SU-DHL-6 (cell line): ENCODE data around the gene HOXC11.

Source experiments
- H2AFZ ChIP-seq: fragments of 200-600 bp; sonication (generic); 2 replicates; pipeline ENCODE4 v1.6.1; 2014; ENCODE audit warnings: low read depth, mild to moderate bottlenecking, moderate library complexity, mixed read lengths, antibody characterized with exemption, low read length; ENCODE audit not compliant: severe bottlenecking
- H3F3A ChIP-seq: fragments of 200-600 bp; shearing (Covaris generic); 2 replicates; pipeline ENCODE4 v1.6.0; 2016; ENCODE audit warnings: antibody characterized with exemption, mild to moderate bottlenecking; ENCODE audit not compliant: insufficient read depth
- H3K27ac ChIP-seq: fragments of 200-600 bp; sonication (generic); 2 replicates; pipeline ENCODE4 v1.5.1; 2016; ENCODE audit warnings: low read depth, mild to moderate bottlenecking, low read length, moderate library complexity, mixed read lengths
- H3K27me3 ChIP-seq: fragments of 200-600 bp; sonication (generic), shearing (Covaris generic); 2 replicates; pipeline ENCODE4 v1.6.0; 2014; ENCODE audit warnings: mild to moderate bottlenecking, low read length
- H3K36me3 ChIP-seq: fragments of 200-600 bp; sonication (generic); 2 replicates; pipeline ENCODE4 v1.6.1; 2014; ENCODE audit warnings: mild to moderate bottlenecking, low read length, mixed read lengths
- H3K4me2 ChIP-seq: fragments of 300-600, 200-600 bp; shearing (Covaris generic), sonication (generic); 2 replicates; pipeline ENCODE4 v1.6.0; 2014; ENCODE audit warnings: low read length, low read depth, mild to moderate bottlenecking; ENCODE audit not compliant: poor library complexity, severe bottlenecking
- H3K4me3 ChIP-seq: fragments of 200-600 bp; sonication (generic); 2 replicates; pipeline ENCODE4 v1.5.1; 2014; ENCODE audit warnings: antibody characterized with exemption, low read length, mild to moderate bottlenecking, mixed read lengths; ENCODE audit not compliant: insufficient read depth, poor library complexity, severe bottlenecking
- H3K79me2 ChIP-seq: fragments of 200-600 bp; sonication (generic); 2 replicates; pipeline ENCODE4 v1.6.1; 2014; ENCODE audit warnings: mild to moderate bottlenecking, low read length, moderate library complexity; ENCODE audit not compliant: insufficient read depth
- H3K9ac ChIP-seq: fragments of 200-600 bp; sonication (generic); 2 replicates; pipeline ENCODE4 v1.7.0; 2014; ENCODE audit warnings: mild to moderate bottlenecking, low read length
- H3K9me2 ChIP-seq: fragments of 200-600 bp; sonication (generic); replicated peaks from 2 replicates; pipeline ENCODE4 v1.6.1; 2014; ENCODE audit warnings: low read length; ENCODE audit not compliant: insufficient read depth
- H3K9me3 ChIP-seq: fragments of 200-600 bp; sonication (generic); 2 replicates; pipeline ENCODE4 v1.6.1; 2014; ENCODE audit warnings: low read length, mixed read lengths; ENCODE audit not compliant: insufficient read depth
- H4K20me1 ChIP-seq: fragments of 200-600 bp; sonication (generic); 2 replicates; pipeline ENCODE4 v1.6.1; 2014; ENCODE audit warnings: low read depth, mild to moderate bottlenecking, antibody characterized with exemption, low read length, moderate library complexity, mixed read lengths
- EZH2phosphoT487 ChIP-seq: fragments of 200-600 bp; sonication (generic), shearing (Covaris generic); conservative IDR thresholded peaks from 2 replicates; pipeline ENCODE4 v1.6.1; 2018; ENCODE audit warnings: mild to moderate bottlenecking, antibody characterized with exemption, low read length, moderate library complexity, mixed read lengths
- TF ChIP-seq, protein P1 (sequence below): fragments of 200-600 bp; sonication (generic); IDR thresholded peaks from one replicate; pipeline ENCODE4 v1.5.1; 2017; ENCODE audit warnings: antibody characterized with exemption, mild to moderate bottlenecking, low read length, moderate library complexity; ENCODE audit not compliant: insufficient read depth, poor library complexity, severe bottlenecking

Gene HOXC11

DNA sequence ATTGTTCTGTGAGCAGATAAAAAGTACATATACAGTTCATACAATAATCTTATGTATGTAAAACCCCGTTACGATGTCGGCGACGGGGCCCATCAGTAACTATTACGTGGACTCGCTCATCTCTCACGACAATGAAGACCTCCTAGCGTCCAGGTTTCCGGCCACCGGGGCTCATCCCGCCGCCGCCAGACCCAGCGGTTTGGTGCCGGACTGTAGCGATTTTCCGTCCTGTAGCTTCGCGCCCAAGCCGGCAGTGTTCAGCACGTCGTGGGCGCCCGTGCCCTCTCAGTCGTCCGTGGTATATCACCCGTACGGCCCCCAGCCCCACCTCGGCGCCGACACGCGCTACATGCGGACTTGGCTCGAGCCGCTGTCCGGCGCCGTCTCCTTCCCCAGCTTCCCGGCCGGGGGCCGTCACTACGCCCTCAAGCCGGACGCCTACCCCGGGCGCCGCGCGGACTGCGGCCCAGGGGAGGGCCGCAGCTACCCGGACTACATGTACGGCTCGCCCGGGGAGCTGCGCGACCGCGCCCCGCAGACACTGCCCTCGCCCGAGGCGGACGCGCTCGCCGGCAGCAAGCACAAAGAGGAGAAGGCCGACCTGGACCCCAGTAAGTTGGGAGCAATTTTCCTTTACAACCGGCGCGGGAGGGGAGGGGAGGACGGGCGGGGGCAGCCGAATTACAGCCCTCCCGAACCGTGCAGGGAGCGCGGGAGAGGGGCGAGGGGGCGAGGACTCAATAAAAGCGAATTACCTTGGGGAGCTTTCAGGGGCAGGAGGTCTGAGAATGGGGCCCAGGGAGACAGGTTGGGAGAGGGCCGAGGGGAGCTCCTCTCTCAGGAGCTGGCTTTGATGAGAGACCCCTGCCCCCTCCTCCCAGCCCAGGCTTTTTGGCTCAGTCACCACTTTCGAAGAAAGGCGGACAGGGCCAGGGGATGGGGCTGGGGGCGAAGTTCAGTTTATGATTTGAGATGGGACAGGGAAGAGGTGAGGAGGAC lies 27.5 kb downstream of the HOXC11 start, which contains the start of gene HOXC9:
HOXC9 (plus strand) TSS at position 46 of the 999 bp plus-strand sequence; CDS start at position 74, 28 bp downstream.
- no peak for TF ChIP-seq EZH2phosphoT487
- Histone ChIP-seq H3K4me2 (no peak within 1 kb of the TSS), H3K4me3 (no peak within 1 kb of the TSS), H4K20me1 (no peaks in the 10 kb centered on the region), H3F3A (no peaks in the 10 kb centered on the region), H3K9ac (no peak within 1 kb of the TSS), H3K9me2 (no peaks in the 10 kb centered on the region), H3K27ac (no peak within 1 kb of the TSS), H2AFZ (no peak within 1 kb of the TSS), H3K79me2 (no peaks in the 10 kb centered on the region), H3K27me3 (no peaks in the 10 kb centered on the region), H3K36me3 (no peaks in the 10 kb centered on the region), H3K9me3 (no peaks in the 10 kb centered on the region)

DNA sequence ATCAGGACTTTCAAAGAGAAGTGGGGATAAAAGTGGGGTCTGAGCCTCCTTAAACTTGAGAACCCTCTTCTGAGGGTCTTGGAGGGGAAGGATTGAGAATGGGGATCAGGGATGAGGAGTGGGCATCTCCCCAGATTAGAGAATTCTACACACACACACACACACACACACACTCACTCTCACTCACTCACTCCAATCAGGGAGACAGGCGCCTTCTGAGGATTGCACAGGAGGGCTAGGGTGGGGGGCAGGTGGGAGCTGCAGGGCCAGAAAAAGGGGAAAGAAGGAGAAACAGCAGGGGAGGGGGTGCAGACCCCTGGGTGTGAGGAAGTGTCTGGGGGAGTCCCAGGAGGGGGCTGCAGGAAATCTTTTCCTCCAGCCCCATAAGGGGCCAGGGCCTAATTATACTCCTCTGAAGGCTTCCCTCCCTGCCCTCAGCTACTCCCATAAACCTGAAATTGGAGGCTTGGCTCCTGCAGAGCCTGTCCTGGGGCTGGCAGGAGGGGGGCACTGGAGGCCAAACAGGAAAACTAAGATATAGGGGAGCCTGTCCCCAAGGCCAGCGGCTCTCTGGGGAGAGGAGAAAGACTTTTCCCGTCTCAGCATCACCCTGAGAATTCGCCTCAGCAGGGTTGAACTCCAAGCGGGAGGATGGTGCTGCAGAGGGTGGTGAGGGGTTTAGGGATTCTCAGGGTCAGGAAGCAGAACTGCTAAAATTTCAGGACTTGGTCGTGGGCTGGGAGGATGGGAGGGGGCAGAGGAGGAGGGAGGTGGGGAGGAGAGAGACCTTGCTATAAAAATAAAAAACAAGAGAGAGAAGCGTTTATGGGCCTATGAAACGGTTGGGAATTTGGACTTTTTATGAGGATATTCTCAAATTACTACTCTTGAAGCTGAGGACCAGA lies 28.6 kb downstream of the HOXC11 start:
- H3K4me2 ChIP-seq, result no peak overlapping the region
- no peak overlapping the region for H3K9ac ChIP-seq
- no peaks in the 10 kb centered on the region for H3K9me3 ChIP-seq
- H3K27me3 ChIP-seq, result no peaks in the 10 kb centered on the region
- H2AFZ ChIP-seq, result no peak overlapping the region
- no peak overlapping the region for H3K27ac ChIP-seq
- no peaks in the 10 kb centered on the region for H4K20me1 ChIP-seq
- H3F3A ChIP-seq, result no peaks in the 10 kb centered on the region
- no peaks in the 10 kb centered on the region for H3K9me2 ChIP-seq
- H3K4me3 ChIP-seq, result no peak overlapping the region
- H3K79me2 ChIP-seq, result no peaks in the 10 kb centered on the region
- H3K36me3 ChIP-seq, result no peaks in the 10 kb centered on the region
- TF ChIP-seq, protein P1, sequence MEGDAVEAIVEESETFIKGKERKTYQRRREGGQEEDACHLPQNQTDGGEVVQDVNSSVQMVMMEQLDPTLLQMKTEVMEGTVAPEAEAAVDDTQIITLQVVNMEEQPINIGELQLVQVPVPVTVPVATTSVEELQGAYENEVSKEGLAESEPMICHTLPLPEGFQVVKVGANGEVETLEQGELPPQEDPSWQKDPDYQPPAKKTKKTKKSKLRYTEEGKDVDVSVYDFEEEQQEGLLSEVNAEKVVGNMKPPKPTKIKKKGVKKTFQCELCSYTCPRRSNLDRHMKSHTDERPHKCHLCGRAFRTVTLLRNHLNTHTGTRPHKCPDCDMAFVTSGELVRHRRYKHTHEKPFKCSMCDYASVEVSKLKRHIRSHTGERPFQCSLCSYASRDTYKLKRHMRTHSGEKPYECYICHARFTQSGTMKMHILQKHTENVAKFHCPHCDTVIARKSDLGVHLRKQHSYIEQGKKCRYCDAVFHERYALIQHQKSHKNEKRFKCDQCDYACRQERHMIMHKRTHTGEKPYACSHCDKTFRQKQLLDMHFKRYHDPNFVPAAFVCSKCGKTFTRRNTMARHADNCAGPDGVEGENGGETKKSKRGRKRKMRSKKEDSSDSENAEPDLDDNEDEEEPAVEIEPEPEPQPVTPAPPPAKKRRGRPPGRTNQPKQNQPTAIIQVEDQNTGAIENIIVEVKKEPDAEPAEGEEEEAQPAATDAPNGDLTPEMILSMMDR, result no peak
- no peak for TF ChIP-seq EZH2phosphoT487

DNA sequence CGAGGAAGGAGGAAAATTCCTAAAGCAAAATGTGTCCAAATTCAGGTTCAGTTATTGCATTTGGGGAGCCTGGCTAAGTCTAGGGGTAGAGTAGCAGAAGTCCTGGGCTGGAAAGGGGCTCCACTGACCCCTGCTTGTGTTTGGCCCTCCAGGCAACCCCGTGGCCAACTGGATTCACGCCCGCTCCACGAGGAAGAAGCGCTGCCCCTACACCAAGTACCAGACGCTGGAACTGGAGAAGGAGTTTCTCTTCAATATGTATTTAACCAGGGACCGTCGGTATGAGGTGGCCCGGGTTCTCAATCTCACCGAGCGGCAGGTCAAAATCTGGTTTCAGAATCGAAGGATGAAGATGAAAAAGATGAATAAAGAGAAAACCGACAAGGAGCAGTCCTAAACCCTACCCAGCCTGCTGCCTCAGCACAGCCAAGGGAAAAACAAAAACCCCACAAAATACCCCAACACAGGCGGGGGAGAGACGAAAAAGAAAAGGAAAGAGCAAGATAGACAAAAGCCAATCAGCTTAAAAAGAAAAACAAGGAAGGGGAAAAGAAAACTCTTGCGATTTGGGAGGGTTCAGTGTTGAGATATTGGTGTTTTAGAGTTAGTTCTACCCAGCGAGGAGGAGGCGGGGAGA lies 29.5 kb downstream of the HOXC11 start:
- H3K27me3 ChIP-seq, result no peaks in the 10 kb centered on the region

More for the DNA sequence above, 29.5 kb downstream of the HOXC11 start:
- Histone ChIP-seq H3K9me2 (no peaks in the 10 kb centered on the region), H3K27ac (no peak overlapping the region), H2AFZ (no peak overlapping the region), H3K79me2 (no peaks in the 10 kb centered on the region), H3F3A (no peaks in the 10 kb centered on the region), H3K9me3 (no peaks in the 10 kb centered on the region), H3K4me2 (no peak overlapping the region), H3K9ac (no peak overlapping the region), H4K20me1 (no peaks in the 10 kb centered on the region), H3K4me3 (no peak overlapping the region), H3K36me3 (no peaks in the 10 kb centered on the region)
- no peak for TF ChIP-seq EZH2phosphoT487
- TF ChIP-seq, protein P1, result no peak
